Fibroblast of the aortic adventitia (primary cell): ENCODE measurements around the gene GDF10. TPM values are rescaled to one million over a fixed set of nuclear protein-coding genes. Genes with fewer than 3 reads are reported as not detected.

ENCODE experiments used
- DNase-seq: peaks from one replicate; pipeline ENCODE4 v3.0.0-alpha.2; 2010; ENCODE audit warnings: low read depth
- H3K4me3 ChIP-seq: 2 replicates; pipeline ENCODE4 v1.5.1; 2011; ENCODE audit warnings: low read depth, mild to moderate bottlenecking, control low read depth, low read length, moderate library complexity
- CTCF ChIP-seq: IDR thresholded peaks from 2 replicates; pipeline ENCODE4 v1.5.1; 2011; ENCODE audit warnings: mild to moderate bottlenecking, low read length, control low read depth, inconsistent platforms; ENCODE audit not compliant: insufficient read depth
- total RNA-seq: library from RNA; depleted of rRNA; stranded (reverse); fragments of >200 nt; gene quantifications from 2 replicates; pipeline ENCODE4 v1.2.3, GENCODE V29; 2012; ENCODE audit warnings: low replicate concordance

Gene GDF10
- total RNA-seq, 1 donor, result 11.1 TPM

GRCh38 chr10:47285381-47286115, 14.4 kb upstream of the GDF10 start:
- no peak for TF ChIP-seq CTCF
- H3K4me3 ChIP-seq, result no peak overlapping the region
- no peak for DNase-seq

GRCh38 chr10:47286116-47286505, 13.9 kb upstream of the GDF10 start:
- DNase-seq, result no peak
- H3K4me3 ChIP-seq, result no peak overlapping the region
- TF ChIP-seq CTCF, result no peak

GRCh38 chr10:47286591-47287315, 13.2 kb upstream of the GDF10 start:
- TF ChIP-seq CTCF, result no peak

GRCh38 chr10:47287365-47287802, 12.6 kb upstream of the GDF10 start:
- H3K4me3 ChIP-seq, result no peak overlapping the region
- peak; percentile 22 for DNase-seq
- TF ChIP-seq CTCF, result no peak

More at GRCh38 chr10:47286591-47287315, 13.2 kb upstream of the GDF10 start:
- DNase-seq, result no peak
- H3K4me3 ChIP-seq, result no peak overlapping the region

GRCh38 chr10:47287805-47288204, 12.2 kb upstream of the GDF10 start:
- H3K4me3 ChIP-seq, result no peak overlapping the region
- no peak for DNase-seq
- TF ChIP-seq CTCF, result no peak

GRCh38 chr10:47288236-47288635, 11.8 kb upstream of the GDF10 start:
- no peak overlapping the region for H3K4me3 ChIP-seq
- TF ChIP-seq CTCF, result no peak
- no peak for DNase-seq
